SK-N-SH treated with all-trans-retinoic acid at 6 μM for 48 hours (cell line): Measurements from ENCODE around the gene AADACL4.

Experiments
- ARNTL ChIP-seq: fragments of 450-650 bp; formaldehyde crosslinking; IDR thresholded peaks from 2 replicates; pipeline ENCODE4 v1.5.0; 2020; ENCODE audit warnings: low read depth, mild to moderate bottlenecking, moderate library complexity, borderline replicate concordance
- ESRRG ChIP-seq: fragments of 250-450 bp; sonication (Bioruptor Pico); IDR thresholded peaks from 2 replicates; pipeline ENCODE4 v1.6.1; 2021; ENCODE audit warnings: mild to moderate bottlenecking
- ISL1 ChIP-seq: fragments of 250-450 bp; sonication (Bioruptor Pico); IDR thresholded peaks from 2 replicates; pipeline ENCODE4 v2.1.2; 2022; ENCODE audit warnings: mild to moderate bottlenecking, moderate library complexity
- OSR1 ChIP-seq: fragments of 250-450 bp; sonication (Bioruptor Pico); IDR thresholded peaks from 2 replicates; pipeline ENCODE4 v1.8.0; 2022; ENCODE audit warnings: moderate library complexity, mild to moderate bottlenecking, inconsistent platforms
- PPARA ChIP-seq: fragments of 250-450 bp; sonication (Bioruptor Pico); IDR thresholded peaks from 2 replicates; pipeline ENCODE4 v1.5.0; 2020; ENCODE audit warnings: mild to moderate bottlenecking, borderline replicate concordance
- SNAI2 ChIP-seq: fragments of 250-450 bp; sonication (Bioruptor Pico); IDR thresholded peaks from 2 replicates; pipeline ENCODE4 v1.5.0; 2020; ENCODE audit warnings: mild to moderate bottlenecking, moderate library complexity
- TOX ChIP-seq: fragments of 250-450 bp; sonication (Bioruptor Pico); IDR thresholded peaks from 2 replicates; pipeline ENCODE4 v1.8.0; 2021; ENCODE audit warnings: mild to moderate bottlenecking, moderate library complexity, borderline replicate concordance
- ZFP3 ChIP-seq: fragments of 250-450 bp; sonication (Bioruptor Pico); IDR thresholded peaks from 2 replicates; pipeline ENCODE4 v1.5.0; 2020; ENCODE audit warnings: mild to moderate bottlenecking, moderate library complexity
- ZFP30 ChIP-seq: fragments of 450-650 bp; formaldehyde crosslinking; IDR thresholded peaks from 2 replicates; pipeline ENCODE4 v1.5.0; 2022; ENCODE audit warnings: mild to moderate bottlenecking, moderate library complexity
- TF ChIP-seq, protein P1 (sequence below): fragments of 250-450 bp; sonication (Bioruptor Pico); IDR thresholded peaks from 2 replicates; pipeline ENCODE4 v1.8.0; 2020; ENCODE audit warnings: mild to moderate bottlenecking, moderate library complexity, borderline replicate concordance

DNA sequence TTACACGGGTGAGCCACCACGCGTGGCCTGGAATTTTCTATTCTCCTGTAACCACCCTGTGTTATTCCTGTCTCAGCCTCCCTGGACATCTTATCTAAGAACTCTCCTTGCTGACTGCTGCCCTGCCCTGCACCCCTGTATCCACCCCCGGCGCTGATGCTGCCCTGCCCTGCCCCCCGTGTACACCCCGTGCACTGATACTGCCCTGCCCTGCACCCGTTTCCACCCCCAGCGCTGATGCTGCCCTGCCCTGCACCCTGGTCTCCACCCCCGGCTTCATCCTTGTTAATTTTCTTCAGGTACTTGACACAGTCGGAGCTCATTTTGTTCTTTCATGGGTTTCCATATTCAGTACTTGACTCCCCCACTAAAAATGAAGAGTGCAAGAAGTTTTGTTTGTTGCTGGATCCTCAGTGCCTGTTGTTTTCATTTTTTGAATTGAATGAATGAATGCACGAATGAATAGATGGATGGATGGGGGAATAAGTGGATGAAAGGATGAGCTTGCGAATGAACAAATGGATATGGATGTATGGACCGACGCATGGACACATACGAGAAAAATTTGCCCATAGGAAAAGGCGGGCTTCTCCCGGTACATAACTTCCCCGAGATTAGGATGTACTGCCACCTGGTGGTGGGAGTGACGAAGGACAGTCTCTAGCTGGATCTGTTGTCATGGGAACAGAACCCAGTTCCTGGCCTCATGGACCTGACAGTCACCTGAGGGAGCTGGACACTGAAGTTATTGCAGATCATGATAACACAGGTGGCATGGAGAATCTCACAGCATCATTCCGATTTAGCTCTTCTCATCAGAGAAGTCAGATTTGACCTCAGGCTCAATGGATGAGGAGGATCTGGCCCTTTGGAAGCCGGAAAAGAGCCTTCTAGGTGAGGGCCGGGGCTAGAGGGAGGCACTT, 14.9 kb downstream of the AADACL4 start:
- TF ChIP-seq ZFP3 (CRISPR knock-in tag) (no peak), TOX (CRISPR knock-in tag) (no peak), OSR1 (CRISPR knock-in tag) (no peak), ESRRG (CRISPR knock-in tag) (no peak), PPARA (no peak), ARNTL (CRISPR knock-in tag) (no peak), ZFP30 (no peak), SNAI2 (CRISPR knock-in tag) (no peak), ISL1 (CRISPR knock-in tag) (no peak)
- TF ChIP-seq, protein P1, sequence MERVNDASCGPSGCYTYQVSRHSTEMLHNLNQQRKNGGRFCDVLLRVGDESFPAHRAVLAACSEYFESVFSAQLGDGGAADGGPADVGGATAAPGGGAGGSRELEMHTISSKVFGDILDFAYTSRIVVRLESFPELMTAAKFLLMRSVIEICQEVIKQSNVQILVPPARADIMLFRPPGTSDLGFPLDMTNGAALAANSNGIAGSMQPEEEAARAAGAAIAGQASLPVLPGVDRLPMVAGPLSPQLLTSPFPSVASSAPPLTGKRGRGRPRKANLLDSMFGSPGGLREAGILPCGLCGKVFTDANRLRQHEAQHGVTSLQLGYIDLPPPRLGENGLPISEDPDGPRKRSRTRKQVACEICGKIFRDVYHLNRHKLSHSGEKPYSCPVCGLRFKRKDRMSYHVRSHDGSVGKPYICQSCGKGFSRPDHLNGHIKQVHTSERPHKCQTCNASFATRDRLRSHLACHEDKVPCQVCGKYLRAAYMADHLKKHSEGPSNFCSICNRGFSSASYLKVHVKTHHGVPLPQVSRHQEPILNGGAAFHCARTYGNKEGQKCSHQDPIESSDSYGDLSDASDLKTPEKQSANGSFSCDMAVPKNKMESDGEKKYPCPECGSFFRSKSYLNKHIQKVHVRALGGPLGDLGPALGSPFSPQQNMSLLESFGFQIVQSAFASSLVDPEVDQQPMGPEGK: no peak
